Keratinocyte (primary cell): Measurements from ENCODE around the gene MRPL43. TPM values are rescaled to one million over a fixed set of nuclear protein-coding genes. Genes with fewer than 3 reads are reported as not detected.

Source experiments
- DNase-seq: peaks from one replicate; pipeline ENCODE4 v3.0.0-alpha.2; 2011; ENCODE audit warnings: low read depth, missing footprints, low spot score
- FAIRE-seq: peaks from 2 replicates; lab custom pipeline; 2011; peaks lifted over from hg19 to GRCh38; lab: Jason Lieb, UNC
- H2AFZ ChIP-seq: 2 replicates; pipeline ENCODE4 v1.6.0; 2012; ENCODE audit warnings: low read length, control low read depth, inconsistent platforms; ENCODE audit not compliant: control insufficient read depth
- H3K27ac ChIP-seq: 2 replicates; pipeline ENCODE4 v1.5.1; 2011; ENCODE audit warnings: low read length; ENCODE audit not compliant: control insufficient read depth, insufficient read depth
- H3K27me3 ChIP-seq: 3 replicates; pipeline ENCODE4 v1.6.0; 2011; ENCODE audit warnings: low read length; ENCODE audit not compliant: control insufficient read depth, insufficient read depth; ENCODE audit errors: extremely low read depth
- H3K36me3 ChIP-seq, 2 experiments: 2 replicates in 1 of 2; 3 replicates in 1 of 2; pipeline ENCODE4 v1.5.1; 2011; ENCODE audit warnings: low read length in 2 of 2, mild to moderate bottlenecking in 1 of 2; ENCODE audit not compliant: control insufficient read depth in 2 of 2, insufficient read depth in 2 of 2; ENCODE audit errors: extremely low read depth in 1 of 2
- H3K4me1 ChIP-seq: 3 replicates; pipeline ENCODE4 v1.5.1; 2011; ENCODE audit warnings: low read length; ENCODE audit not compliant: control insufficient read depth, insufficient read depth; ENCODE audit errors: extremely low read depth
- H3K4me2 ChIP-seq: 3 replicates; pipeline ENCODE4 v1.6.0; 2011; ENCODE audit warnings: low read depth, low read length; ENCODE audit not compliant: control insufficient read depth, insufficient read depth; ENCODE audit errors: extremely low read depth
- H3K4me3 ChIP-seq, 3 experiments: fragments of 200-600 bp in 1 of 3; sonication (generic) in 1 of 3; 2 replicates in 2 of 3; 3 replicates in 1 of 3; pipeline ENCODE4 v1.5.1; 2011 to 2016; ENCODE audit warnings: low read length in 3 of 3, mild to moderate bottlenecking in 3 of 3, control low read depth in 2 of 3, inconsistent platforms in 1 of 3, low read depth in 1 of 3, mixed read lengths in 1 of 3, mixed run types in 1 of 3, moderate library complexity in 1 of 3; ENCODE audit not compliant: control insufficient read depth in 2 of 3, insufficient read depth in 2 of 3; ENCODE audit errors: extremely low read depth in 1 of 3
- H3K79me2 ChIP-seq: 2 replicates; pipeline ENCODE4 v1.6.0; 2012; ENCODE audit warnings: low read length; ENCODE audit not compliant: control insufficient read depth, insufficient read depth
- H3K9ac ChIP-seq: 3 replicates; pipeline ENCODE4 v1.6.0; 2011; ENCODE audit warnings: low read length; ENCODE audit not compliant: control insufficient read depth, insufficient read depth; ENCODE audit errors: extremely low read depth
- H3K9me1 ChIP-seq: 3 replicates; pipeline ENCODE4 v1.6.0; 2011; ENCODE audit warnings: low read length; ENCODE audit not compliant: control insufficient read depth, insufficient read depth; ENCODE audit errors: extremely low read depth
- H3K9me3 ChIP-seq: 2 replicates; pipeline ENCODE4 v1.5.1; 2012; ENCODE audit warnings: low read depth, low read length; ENCODE audit not compliant: control insufficient read depth
- H4K20me1 ChIP-seq: 3 replicates; pipeline ENCODE4 v1.6.0; 2011; ENCODE audit warnings: low read length; ENCODE audit not compliant: control insufficient read depth, insufficient read depth; ENCODE audit errors: extremely low read depth
- EZH2 ChIP-seq: IDR thresholded peaks from one replicate; pipeline ENCODE4 v1.6.1; 2012; ENCODE audit warnings: inconsistent platforms, mild to moderate bottlenecking, low read length, moderate library complexity
- dilution Hi-C: fragments of 300-500 bp; cut with MboI; formaldehyde crosslinking; loops from one replicate; pipeline ENCODE4 v1.7.0; 2020; ENCODE audit warnings: low sequenced_read_pairs; ENCODE audit not compliant: extremely low pct_ligation_motif_present
- polyA plus RNA-seq, 5 experiments: library from polyadenylated mRNA; depleted of rRNA in 3 of 5; stranded (reverse) in 3 of 5; stranded (forward) in 1 of 5; unstranded in 1 of 5; fragments of >200 nt; gene quantifications; 1 replicate in 1 of 5; 2 replicates in 3 of 5; 3 replicates in 1 of 5; pipeline versions ENCODE4 v1.2.1 to v1.2.3, GENCODE V29; 2011 to 2012; ENCODE audit warnings: missing spikeins in 2 of 5, low read depth in 1 of 5, low replicate concordance in 1 of 5
- TF ChIP-seq, protein P1 (sequence below), 3 experiments: IDR thresholded peaks in 1 of 3; conservative IDR thresholded peaks in 1 of 3; optimal IDR thresholded peaks in 1 of 3; 2 replicates in 2 of 3; 3 replicates in 1 of 3; pipeline versions ENCODE3 to v1.5.1; 2011; ENCODE audit warnings: low read length in 3 of 3, mild to moderate bottlenecking in 3 of 3, moderate library complexity in 2 of 3, control low read depth in 1 of 3, inconsistent platforms in 1 of 3; ENCODE audit not compliant: insufficient read depth in 2 of 3; ENCODE audit errors: extremely low read depth in 1 of 3

The MRPL43 gene
- polyA plus RNA-seq, 1 donor (not counting 4 experiments of a cell fraction or from before 2014, with no cell fraction given): 71.1 TPM

DNA sequence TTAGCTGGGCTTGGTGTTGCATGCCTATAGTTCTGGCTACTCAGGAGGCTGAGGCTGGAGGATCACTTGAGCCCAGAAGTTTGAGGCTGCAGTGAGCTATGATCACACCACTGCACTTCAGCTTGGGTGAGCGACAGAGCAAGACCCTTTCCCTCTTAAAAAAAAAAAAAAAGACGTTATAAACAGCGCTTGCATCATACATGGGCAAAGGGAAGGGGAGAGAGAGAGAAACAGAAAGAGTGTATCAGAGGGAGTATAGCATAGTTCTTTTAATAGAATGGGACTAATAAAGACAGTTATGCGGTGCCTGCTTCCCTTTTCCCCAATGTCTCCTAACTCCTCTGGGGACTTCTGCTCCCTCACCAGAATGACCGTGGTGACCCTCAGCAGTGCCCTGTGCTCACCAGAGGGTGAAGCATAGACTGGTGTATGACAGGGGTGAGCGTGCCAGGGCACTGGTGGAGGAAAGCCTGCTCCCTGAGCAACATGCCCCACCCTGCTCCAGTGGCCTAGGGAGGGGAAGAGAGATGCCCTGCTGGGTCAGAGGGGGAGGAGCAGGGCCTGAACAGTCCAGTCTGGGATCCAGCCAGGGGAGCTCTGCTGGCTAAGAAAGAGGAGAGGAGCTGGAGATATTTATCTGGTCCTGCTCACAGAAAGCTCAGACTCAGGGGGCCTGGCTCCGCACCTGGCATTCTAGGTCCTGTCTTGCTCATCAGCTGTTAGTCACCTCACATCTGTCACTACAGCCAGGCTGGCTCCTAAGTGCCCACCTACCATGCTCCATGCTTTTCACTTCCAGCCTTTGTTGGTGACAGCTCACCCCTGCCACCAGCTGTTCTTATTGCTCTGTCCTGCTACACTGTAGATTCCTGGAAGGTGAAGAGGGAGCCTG is 41.4 kb upstream of the MRPL43 start:
- H4K20me1 ChIP-seq: no peaks in the 10 kb centered on the region
- no peaks in the 10 kb centered on the region for H3K36me3 ChIP-seq
- peaks cover 9% of the 10 kb centered on the region for H3K27me3 ChIP-seq
- FAIRE-seq (no peak), DNase-seq (no peak)
- no peaks in the 10 kb centered on the region for H3K9me3 ChIP-seq
- no peak overlapping the region for H3K27ac ChIP-seq
- peaks cover 27% of the 10 kb centered on the region for H3K4me1 ChIP-seq
- dilution Hi-C loops: no loop called here
- no peak overlapping the region for H3K4me2 ChIP-seq
- H2AFZ ChIP-seq: no peak overlapping the region
- H3K4me3 ChIP-seq: no peak overlapping the region
- H3K79me2 ChIP-seq: peaks cover 4% of the 10 kb centered on the region
- no peak overlapping the region for H3K9ac ChIP-seq
- no peak for TF ChIP-seq EZH2
- TF ChIP-seq, protein P1, sequence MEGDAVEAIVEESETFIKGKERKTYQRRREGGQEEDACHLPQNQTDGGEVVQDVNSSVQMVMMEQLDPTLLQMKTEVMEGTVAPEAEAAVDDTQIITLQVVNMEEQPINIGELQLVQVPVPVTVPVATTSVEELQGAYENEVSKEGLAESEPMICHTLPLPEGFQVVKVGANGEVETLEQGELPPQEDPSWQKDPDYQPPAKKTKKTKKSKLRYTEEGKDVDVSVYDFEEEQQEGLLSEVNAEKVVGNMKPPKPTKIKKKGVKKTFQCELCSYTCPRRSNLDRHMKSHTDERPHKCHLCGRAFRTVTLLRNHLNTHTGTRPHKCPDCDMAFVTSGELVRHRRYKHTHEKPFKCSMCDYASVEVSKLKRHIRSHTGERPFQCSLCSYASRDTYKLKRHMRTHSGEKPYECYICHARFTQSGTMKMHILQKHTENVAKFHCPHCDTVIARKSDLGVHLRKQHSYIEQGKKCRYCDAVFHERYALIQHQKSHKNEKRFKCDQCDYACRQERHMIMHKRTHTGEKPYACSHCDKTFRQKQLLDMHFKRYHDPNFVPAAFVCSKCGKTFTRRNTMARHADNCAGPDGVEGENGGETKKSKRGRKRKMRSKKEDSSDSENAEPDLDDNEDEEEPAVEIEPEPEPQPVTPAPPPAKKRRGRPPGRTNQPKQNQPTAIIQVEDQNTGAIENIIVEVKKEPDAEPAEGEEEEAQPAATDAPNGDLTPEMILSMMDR (optimal IDR thresholded peaks at IDR 0.05 in 1 of 3, IDR thresholded peaks at IDR 0.05 in 1 of 3, conservative IDR thresholded peaks at IDR 0.05 in 1 of 3; ENCODE audit: extremely low read depth in 1 of 3, insufficient read depth in 2 of 3, low read length in 3 of 3): no peak
- no peaks in the 10 kb centered on the region for H3K9me1 ChIP-seq

DNA sequence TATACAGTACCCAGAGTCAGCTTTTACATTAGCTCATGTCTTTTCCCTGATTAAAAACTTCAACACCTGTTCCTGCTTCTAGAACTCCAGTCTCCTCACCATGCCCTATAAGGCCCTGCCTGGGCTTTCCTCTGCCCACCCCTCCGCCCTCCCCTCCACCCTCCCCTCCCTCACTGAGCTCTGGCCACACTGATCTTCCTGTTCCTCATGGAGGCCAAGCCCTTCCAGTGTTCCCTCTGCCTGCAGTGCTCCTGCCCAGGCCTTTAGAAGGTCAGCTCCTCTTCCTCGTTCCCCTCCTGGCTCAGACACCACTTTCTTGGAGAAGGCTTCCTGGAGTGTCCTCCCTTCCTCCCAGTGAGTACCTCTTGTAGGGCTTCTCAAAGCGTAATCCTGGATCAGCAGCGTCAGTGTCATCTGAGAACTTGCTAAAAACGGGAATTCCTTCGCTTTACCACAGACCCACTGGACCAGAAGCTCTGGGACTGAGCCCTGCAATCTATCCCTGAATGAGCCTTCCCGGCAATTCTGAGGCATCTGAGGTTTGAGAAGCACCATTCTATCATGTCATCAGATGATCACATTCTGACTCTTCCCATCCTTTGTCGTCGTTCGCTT is 39.9 kb upstream of the MRPL43 start:
- H3K4me2 ChIP-seq: no peak overlapping the region
- dilution Hi-C loops: no loop called here

More for the DNA sequence above, 39.9 kb upstream of the MRPL43 start:
- no peaks in the 10 kb centered on the region for H3K36me3 ChIP-seq
- TF ChIP-seq EZH2: no peak
- TF ChIP-seq, protein P1 (optimal IDR thresholded peaks at IDR 0.05 in 1 of 3, IDR thresholded peaks at IDR 0.05 in 1 of 3, conservative IDR thresholded peaks at IDR 0.05 in 1 of 3; ENCODE audit: extremely low read depth in 1 of 3, insufficient read depth in 2 of 3, low read length in 3 of 3): no peak
- H3K4me1 ChIP-seq: peaks cover 15% of the 10 kb centered on the region
- no peak for DNase-seq
- peaks cover 9% of the 10 kb centered on the region for H3K27me3 ChIP-seq
- H3K9ac ChIP-seq: no peak overlapping the region
- no peaks in the 10 kb centered on the region for H3K9me1 ChIP-seq
- no peak overlapping the region for H3K4me3 ChIP-seq
- no peaks in the 10 kb centered on the region for H4K20me1 ChIP-seq
- no peaks in the 10 kb centered on the region for H3K79me2 ChIP-seq
- H3K9me3 ChIP-seq: no peaks in the 10 kb centered on the region
- H2AFZ ChIP-seq: no peak overlapping the region
- FAIRE-seq: no peak
- H3K27ac ChIP-seq: no peak overlapping the region
